ENCODE results near the gene CPNE1.
"Not testable (repeated sequence)": the region's sequence is repeated elsewhere in the genome, so short reads cannot be mapped to it uniquely, and the experiment has no call there.

The CPNE1 gene

DNA sequence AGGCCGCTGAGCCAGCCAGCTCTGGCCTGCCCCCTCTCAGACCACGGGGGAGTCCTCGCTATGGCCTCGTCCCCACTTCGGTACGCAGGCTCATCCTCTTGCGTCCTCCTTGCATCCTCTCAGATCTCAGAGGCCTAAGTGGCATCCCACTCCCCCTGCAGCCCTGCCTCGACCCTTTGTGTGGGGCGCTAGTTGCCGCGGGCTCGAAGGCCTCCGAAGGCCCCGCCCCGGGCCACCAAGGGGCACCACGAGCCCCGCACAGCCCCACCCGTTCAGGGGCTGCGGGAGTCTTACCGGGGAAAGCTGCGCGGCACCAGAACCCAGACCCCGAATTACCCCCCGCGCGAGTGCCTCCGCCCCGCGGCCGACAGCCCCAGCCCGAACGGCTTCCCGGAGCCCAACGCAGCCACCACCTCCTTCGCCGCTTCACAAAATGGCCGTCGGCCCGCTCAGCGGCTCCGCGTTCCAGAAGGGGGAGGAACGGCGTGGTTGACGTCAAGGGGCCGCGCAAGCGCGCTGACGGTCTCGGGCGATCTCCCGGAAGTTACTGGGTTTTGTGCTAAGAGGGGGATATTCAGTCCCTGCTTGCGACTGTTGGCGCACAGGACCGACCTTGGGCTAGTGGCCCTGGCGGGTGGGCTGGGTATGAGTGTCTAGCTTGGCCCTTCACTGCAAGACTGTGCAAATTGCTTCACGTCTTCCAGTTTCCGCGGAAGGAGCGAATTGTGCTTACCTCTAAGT lies at the start of gene CPNE1, which contains the start of gene RBM12:
TSS of gene CPNE1 (minus strand) at position 435 of the 741 bp plus-strand sequence. CDS start 31,977 bp downstream, outside the sequence.
TSS of gene RBM12 (minus strand) at position 435 of the 741 bp plus-strand sequence. CDS start 9,578 bp downstream, outside the sequence.
- DNase-seq (ENCODE audit: low read depth, low spot score) = peak; percentile 88

DNA sequence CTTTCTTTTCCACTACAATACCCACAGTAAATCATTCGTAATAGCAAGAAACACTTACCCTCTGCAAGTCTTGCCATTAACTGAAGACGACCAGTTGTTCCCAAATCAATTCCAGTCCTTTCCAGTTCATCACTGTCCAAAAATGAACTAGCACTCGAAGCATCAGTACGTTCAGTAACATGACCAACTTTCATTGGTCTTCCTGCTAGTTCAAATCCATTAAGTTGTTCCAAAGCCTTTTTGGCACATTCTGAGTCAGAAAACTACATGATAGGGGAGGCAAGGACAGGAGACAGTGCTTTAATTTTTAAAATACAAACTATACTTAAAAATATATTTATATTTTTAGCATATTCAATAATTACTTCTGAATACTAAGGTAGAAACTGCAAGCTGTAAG lies 49.4 kb upstream of the CPNE1 start:
- DNase-seq (ENCODE audit: low read depth, low spot score) = no peak

DNA sequence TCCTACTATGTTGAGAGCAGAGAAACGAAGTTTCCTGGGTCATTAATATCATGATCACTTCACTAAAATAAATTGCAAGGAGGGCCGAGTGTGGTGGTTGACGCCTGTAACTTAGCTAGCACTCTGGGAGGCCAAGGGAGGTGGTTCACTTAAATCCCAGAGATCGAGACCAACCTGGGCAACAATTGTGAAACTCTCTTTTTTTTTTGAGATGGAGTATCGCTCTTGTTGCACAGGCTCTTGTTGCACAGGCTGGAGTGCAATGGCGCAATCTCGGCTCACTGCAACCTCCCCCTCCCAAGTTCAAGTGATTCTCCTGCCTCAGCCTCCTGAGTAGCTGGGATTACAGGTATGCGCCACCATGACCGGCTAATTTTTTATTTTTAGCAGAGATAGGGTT lies 48.4 kb upstream of the CPNE1 start:
- not testable (repeated sequence) for DNase-seq (ENCODE audit: low read depth, low spot score)

DNA sequence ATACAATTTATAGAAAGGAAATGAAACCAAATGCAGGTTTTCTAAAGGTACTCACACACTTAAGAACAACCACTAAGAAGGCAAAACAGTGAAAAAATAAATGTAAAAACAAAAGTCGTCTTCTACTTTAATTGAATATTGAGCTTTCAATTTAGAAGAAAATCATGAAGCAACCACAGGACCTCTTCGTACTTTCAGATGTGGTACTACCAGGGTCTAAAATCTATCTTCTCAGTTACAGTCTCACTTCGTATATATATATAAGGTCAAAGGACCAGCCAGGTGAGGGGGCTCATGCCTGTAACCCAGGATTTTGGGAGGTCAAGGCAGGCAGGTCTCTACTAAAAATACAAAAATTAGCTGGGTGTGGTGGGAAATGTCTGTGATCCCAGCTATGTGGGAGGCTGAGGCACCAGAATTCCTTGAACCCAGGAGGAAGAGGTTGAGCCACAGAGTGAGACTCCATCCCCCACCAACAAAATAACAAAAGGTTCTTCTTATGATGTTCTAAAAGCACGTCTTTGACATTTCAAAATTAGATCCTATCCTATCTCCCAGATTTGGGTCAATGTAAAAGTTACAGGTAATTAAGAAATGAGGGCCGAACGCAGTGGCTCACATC lies 47.0 kb upstream of the CPNE1 start:
- no peak for DNase-seq (ENCODE audit: low read depth, low spot score)

DNA sequence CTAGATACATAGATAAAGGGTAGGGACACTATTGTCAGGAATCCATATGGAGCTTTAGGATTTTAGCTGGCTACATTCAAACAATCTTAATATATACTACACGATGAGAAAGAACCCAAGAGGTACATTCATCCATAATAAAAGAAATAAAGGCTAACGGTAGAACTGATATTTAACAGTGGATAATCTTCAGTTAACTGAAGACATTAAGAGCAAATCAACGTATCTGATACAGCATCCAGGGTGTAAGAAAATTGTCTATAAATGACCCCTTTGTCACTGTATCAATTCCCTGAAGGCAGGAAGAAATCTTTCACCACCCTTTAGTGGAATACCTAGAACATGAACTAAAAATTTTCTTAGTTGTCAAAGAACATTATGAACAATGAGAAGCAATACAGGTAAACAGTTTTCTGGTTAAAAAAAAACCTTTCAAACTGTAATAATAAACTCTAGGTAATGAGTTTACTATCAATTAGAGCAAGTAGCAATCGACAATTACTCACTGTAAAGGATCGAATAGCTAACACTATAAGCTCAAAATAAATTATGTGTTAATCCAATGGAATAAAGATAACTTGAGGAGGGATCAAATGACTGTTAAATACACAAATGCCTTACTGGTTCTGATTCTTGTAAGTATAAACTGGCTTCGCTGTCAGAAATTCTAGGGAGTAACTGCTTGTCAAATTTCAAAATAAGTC lies 46.3 kb upstream of the CPNE1 start:
- DNase-seq (ENCODE audit: low read depth, low spot score) = no peak

DNA sequence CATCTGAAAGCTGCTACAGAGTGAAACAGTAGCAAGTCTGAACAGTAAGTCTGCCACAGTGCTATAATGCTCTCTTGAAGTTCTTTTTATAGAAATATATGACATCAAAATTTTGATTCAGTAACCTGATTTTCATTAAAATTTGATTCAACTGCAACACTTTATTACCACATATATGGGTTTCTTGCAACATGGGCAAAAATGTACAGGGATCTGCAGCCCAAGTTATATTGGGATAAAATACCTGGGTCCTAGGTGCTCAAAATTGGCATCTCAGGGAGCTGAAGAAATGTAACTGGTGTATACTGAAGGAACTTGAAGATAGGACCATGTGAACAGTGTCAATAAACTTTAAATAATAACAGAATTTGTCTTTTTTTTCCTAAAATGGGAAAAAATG lies 45.3 kb upstream of the CPNE1 start:
- DNase-seq (ENCODE audit: low read depth, low spot score) = no peak

DNA sequence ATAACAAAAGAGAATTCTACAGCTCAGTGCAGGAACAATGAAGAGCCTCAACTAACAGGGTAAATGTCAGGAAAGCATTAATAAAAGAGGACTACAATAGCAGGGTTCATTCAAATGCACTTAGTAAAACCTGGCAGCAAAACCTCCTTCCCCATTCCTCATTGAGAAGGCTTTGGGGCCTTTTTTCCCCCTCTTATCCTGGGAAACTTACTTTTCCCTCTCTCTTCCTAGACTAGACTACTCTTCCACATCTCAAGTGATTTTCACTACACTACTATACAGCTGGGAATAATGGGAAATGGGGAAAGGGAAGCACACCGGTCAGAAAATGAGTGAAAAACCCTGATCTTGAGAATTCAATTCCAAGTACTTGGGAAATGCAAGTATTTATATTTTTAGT lies 44.6 kb upstream of the CPNE1 start:
- DNase-seq (ENCODE audit: low read depth, low spot score) = no peak

DNA sequence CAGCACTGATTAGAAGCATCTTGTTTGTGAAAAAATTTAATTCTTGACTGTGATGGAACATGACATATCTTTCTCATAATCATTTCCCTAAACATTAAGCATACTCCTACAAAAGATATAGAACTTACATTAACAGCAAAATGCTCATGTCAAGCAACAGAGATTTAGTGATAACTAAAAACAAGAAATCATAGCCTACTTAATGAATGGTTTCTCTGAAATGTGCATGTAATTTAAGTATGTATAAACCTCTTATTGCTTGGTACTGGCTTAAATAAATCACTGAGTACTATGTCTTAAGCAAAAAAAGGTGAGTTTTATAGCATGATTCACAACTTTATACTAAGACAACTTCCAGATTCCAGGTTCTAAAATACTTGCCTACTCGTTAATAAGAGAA lies 43.8 kb upstream of the CPNE1 start:
- DNase-seq (ENCODE audit: low read depth, low spot score) = no peak

DNA sequence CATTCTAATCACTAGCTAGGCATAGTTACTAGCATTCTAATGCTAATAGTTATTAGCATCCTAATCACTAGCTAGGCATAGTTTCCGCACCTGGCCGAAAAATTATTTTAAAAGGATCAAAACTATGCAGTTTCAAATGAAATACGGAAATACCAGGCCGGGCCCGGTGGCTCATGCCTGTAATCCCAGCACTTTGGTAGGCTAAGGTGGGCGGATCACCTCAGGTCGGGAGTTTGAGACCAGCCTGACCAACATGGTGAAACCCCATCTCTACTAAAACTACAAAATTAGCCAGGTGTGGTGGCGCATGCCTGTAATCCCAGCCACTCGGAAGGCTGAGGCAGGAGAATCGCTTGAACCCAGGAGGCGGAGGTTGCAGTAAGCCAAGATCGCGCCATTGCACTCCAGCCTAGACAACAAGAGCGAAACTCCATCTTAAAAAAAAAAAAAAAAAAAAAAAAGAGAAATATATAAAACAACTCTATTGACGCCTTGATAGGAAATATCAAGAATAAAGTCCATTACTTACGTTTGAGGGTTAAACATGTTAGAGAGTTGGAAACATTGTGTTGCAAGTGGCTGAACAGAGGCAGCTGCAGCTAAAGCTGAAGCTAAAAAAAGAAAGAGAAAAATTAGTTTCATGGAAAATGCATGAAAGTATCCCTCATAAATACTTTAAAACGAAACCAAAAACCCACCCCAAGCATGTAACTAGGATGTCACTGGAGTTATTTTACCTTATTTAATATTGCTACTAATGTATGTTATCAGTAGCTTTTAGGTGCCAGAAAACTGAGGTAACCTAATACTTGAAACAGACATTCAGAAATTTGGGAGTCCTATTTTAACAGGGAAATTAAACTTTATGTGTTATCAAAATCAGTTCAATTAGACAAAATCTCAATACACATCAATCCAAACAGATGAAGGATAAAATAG lies 42.2 kb upstream of the CPNE1 start:
- DNase-seq (ENCODE audit: low read depth, low spot score) = not testable (repeated sequence)

DNA sequence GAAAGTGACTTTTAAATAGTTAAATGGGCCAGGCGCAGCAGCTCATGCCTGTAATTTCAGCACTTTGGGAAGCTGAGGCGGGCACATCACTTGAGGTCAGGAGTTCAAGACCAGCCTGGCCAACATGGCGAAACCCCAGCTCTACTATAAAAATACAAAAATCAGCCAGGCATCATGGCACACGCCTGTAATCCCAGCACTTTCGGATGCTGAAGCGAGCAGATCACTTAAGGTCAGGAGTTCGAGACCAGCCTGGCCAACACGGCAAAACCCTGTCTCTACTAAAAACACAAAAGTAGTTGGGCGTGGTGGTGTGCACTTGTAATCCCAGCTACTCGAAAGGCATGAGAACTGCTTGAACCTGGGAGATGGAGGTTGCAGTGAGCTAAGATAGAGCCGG lies 41.2 kb upstream of the CPNE1 start:
- DNase-seq (ENCODE audit: low read depth, low spot score) = not testable (repeated sequence)

DNA sequence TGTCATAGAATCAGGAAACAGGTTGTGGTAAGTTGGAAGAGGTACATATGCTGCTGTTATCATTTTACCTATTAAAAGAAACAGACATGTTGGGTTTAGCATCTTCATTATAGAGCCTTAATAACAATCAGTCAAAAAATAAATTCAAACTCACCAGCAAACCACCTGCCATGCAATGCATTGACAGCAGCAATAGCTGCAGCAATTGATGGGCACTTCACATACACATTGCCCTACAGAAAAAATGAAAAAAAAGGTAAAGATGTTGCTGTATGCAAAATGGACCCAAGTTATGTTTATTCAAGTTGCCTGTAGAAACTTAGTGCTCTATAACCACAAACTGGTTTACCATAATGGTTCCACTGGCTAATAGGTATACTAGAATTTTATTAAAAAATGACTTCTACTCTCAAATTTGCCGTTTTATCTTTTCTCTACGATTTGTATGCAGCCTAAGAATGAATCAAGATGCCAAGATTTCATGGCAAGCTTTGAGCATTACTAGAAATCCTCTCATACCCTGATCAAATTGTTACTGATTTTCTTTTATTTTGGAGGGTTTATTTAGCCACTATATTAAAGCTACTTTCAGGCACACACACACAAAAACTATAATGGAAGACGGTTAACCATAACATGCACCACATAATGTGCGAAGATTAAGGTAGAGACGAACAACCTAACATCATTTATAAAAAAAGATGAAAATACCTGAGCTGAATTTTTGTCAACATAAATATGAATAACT lies 40.0 kb upstream of the CPNE1 start:
- DNase-seq (ENCODE audit: low read depth, low spot score) = no peak

DNA sequence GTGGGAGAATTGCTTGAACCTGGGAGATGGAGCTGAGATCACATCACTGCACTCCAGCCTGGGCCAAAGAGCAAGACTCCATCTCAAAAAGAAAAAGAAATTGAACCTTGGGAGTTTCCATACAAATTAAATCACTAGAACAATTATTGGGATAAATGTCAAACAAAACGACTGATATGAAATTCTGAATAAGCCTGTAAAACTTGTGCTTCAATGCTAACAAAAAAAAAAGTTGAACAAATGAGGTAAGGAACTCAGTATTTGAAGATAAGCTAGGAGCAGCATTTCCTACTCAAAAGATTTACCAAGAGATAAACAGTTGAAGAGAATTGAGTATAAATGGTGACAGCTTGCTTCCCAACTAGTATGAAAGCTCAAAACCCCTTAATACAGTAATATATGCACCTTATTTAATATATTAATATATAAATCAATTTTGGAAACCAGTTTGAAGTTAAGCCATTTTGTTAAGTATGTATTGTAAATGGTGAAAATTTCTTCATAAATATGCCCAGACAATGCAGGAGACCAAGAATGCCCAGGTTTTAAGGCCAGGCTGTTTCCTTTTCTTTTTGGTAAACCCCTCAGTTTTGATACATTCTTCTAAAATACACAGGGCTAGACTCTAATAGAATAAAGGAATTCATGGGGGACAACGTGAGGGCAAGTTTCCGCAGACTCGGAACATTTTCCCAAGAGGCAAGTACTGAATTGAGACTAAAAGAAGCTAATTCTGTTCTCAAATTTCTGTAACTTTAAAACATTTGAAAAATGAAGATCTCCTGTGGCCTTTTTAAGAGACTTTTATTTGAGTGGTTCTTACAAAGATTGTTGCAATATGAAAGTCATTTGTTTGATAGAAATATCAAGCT lies 38.4 kb upstream of the CPNE1 start:
- no peak for DNase-seq (ENCODE audit: low read depth, low spot score)

DNA sequence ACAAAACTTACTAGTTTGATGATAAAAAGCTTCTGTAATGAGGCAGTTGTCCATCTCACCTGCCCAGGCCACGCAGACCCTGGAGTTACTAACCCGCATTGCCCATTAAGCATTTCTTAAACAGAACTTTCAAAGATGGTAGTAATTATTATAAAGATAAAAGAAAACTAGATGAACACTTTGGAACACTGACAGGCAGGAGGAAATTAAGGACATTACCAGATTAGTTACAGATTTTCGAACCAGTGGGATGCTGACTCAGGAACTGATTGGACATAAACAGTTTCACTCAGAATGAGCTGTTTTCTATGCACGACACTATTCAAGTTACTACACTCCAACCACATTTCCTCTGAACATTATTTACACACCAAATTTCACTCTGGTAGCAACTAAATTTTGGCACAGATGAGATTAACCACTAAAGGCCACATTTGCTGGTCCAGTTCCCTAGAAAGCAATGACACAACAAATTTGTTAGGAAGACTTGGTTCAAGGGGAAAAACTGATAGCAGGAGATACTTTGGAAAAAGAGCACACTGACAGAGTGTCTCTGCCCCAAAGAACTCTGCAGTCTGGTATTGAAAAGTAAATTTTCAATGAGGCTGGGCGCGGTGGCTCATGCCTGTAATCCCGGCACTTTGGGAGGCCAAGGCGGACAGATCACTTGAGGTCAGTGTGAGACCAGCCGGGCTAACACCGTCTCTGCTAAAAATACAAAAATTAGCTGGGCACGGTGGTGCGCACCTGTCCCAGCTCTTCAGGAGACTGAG lies 37.5 kb upstream of the CPNE1 start:
- DNase-seq (ENCODE audit: low read depth, low spot score) = no peak

DNA sequence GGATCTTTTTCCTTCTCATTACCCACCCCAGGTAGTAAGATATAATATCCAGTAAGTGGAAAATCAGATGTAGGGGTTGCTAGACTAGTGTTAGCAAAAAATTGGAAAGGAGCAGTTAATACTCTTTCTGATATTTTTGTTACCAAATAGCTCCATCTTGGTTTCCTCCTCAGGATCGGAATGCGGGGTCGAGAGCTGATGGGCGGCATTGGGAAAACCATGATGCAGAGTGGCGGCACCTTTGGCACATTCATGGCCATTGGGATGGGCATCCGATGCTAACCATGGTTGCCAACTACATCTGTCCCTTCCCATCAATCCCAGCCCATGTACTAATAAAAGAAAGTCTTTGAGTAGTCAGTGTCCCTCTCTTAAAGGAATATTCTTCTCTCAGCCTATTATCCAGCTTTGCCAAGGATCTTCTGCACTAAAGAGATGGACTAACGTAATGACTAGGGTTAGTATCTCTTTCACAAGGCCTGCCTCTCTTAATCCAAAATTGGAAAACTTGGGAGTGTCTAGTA lies 36.0 kb upstream of the CPNE1 start:
- no peak for DNase-seq (ENCODE audit: low read depth, low spot score)

DNA sequence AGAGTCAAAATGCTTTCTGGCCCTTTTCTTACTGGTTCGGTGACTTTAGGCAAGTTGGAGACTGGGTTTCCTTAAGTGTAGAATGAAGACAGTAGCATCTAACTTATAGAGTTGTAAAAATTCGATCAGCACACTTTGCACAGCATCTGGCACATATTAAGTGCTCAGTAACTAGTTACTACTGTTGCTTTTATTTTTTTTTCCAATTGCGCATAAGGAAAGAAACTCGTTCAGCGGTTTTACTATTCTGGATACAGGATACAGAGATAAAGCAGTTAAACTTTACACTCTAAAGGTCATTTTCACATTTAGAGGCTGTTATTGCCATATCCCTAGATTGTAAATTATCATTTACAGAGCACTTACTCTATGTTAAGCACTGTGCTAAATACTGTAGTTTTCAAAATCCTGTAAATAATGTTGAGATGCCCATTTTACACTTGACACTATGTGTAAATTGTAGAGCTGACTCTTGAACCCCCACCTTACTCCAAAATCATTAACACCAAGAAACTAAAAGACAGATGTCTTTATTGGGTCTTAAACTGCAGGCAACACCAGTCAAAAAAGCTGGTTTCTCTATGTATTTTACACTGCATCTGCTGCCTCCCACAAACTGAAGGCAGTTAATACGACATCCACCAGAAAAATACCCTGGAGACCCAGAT lies 35.4 kb upstream of the CPNE1 start:
- no peak for DNase-seq (ENCODE audit: low read depth, low spot score)

DNA sequence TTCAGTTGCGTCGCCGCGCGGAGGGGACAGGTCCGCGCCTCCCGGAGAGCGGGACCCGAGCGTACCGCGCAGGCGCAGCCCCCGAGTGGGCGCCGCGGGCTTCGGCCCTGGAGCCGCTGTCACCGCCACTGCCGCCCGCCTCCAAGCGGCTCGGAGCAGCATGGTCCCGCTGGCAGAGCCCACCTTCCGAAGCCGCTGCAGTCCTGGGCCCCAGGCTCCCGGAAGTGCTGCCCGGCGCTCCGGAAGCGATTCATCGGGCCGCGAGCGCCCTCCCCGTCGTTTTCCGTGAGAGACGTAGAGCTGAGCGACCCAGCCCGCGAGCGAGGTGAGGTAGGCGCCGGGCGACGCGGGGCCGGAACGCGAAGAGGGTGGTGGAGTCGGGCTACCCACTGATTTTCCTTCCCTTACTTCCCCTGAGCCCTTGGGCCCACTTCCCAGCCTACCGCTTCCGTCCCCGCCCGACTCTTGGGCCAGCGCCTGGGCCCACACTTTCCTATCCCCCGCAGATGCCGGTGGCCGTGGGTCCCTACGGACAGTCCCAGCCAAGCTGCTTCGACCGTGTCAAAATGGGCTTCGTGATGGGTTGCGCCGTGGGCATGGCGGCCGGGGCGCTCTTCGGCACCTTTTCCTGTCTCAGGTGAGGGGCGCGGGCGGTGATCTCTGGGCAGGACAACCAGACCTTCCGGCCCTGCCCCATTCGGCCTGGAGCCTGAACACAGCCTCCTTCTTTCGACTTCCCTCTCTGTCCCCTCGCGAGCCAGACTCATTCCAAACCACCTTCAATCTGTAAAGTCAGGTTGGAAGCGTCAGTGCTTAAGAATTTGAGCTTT lies 34.6 kb upstream of the CPNE1 start, which contains the start of the genes NFS1 and ROMO1:
TSS of gene NFS1 (minus strand) at position 226 of the 830 bp plus-strand sequence. CDS start at position 162, 64 bp downstream.
TSS of gene ROMO1 (plus strand) at position 279 of the 830 bp plus-strand sequence. CDS start at position 507, 228 bp downstream.
- peak; percentile 64 for DNase-seq (ENCODE audit: low read depth, low spot score)
